ENCODE measurements around the gene TRPC4AP. TPM values are rescaled to one million over a fixed set of nuclear protein-coding genes. Genes with fewer than 3 reads are reported as not detected.

TRPC4AP gene
- total RNA-seq, 6 donors from 2014 or later = 64.3 to 118 (median 80.5) TPM

- Histone ChIP-seq H3K27ac (no peak overlapping the region), H3K4me1 (peaks cover 0 to 16% (median 1%) of the 10 kb centered on the region in 4 donors), H3K4me3 (no peak overlapping the region), H3K9me3 (no peaks in the 10 kb centered on the region), H3K36me3 (no peaks in the 10 kb centered on the region), H3K27me3 (peaks cover 0 to 3% (median 0%) of the 10 kb centered on the region in 4 donors)
- TF ChIP-seq CTCF (IDR thresholded peaks at IDR 0.05) = no peak
- TF ChIP-seq POLR2A (IDR thresholded peaks at IDR 0.05) = no peak
- no peak for TF ChIP-seq POLR2AphosphoS5 (IDR thresholded peaks at IDR 0.05)
- TF ChIP-seq EP300 (IDR thresholded peaks at IDR 0.05) = no peak
- ATAC-seq (ENCODE audit: low FRiP score in 2 of 2) (no peak), DNase-seq (no peak)
- 36 to 46% methylated on average over 5 of the region's 5 CpGs for WGBS, 2 donors
These were observed 109.4 kb downstream of the TRPC4AP start for GRCh38 chr20:34983089-34983820.

GRCh38 chr20:34982270-34983088 lies 110.1 kb downstream of the TRPC4AP start:
- ATAC-seq (ENCODE audit: low FRiP score in 2 of 2) (no peak), DNase-seq (no peak)
- Histone ChIP-seq H3K4me3 (no peak overlapping the region), H3K4me1 (peaks cover 0 to 10% (median 1%) of the 10 kb centered on the region in 4 donors), H3K36me3 (no peaks in the 10 kb centered on the region), H3K9me3 (no peaks in the 10 kb centered on the region), H3K27ac (no peak overlapping the region), H3K27me3 (peaks cover 0 to 3% (median 0%) of the 10 kb centered on the region in 4 donors)
- 90 to 91% methylated on average over 21 of the region's 21 CpGs for WGBS, 2 donors
- no peak for TF ChIP-seq CTCF (IDR thresholded peaks at IDR 0.05)
- TF ChIP-seq EP300 (IDR thresholded peaks at IDR 0.05) = no peak
- TF ChIP-seq POLR2AphosphoS5 (IDR thresholded peaks at IDR 0.05) = no peak
- no peak for TF ChIP-seq POLR2A (IDR thresholded peaks at IDR 0.05)

GRCh38 chr20:34980543-34981233 lies 111.9 kb downstream of the TRPC4AP start:
- DNase-seq = no peak
- no peaks in the 10 kb centered on the region for H3K9me3 ChIP-seq
- WGBS, 2 donors = 92 to 93% methylated on average over 22 of the region's 22 CpGs
- no peak for ATAC-seq (ENCODE audit: low FRiP score in 2 of 2)
- no peaks in the 10 kb centered on the region for H3K4me1 ChIP-seq
- H3K27ac ChIP-seq = no peak overlapping the region
- peaks cover 0 to 3% (median 0%) of the 10 kb centered on the region in 4 donors for H3K27me3 ChIP-seq
- no peak overlapping the region for H3K4me3 ChIP-seq
- TF ChIP-seq POLR2A (IDR thresholded peaks at IDR 0.05) (no peak), POLR2AphosphoS5 (IDR thresholded peaks at IDR 0.05) (no peak), CTCF (IDR thresholded peaks at IDR 0.05) (no peak), EP300 (IDR thresholded peaks at IDR 0.05) (no peak)
- no peaks in the 10 kb centered on the region for H3K36me3 ChIP-seq

- DNase-seq (no peak), ATAC-seq (ENCODE audit: low FRiP score in 2 of 2) (peak; percentile 8 to 56)
- 74 to 83% methylated on average over 31 to 32 of the region's 42 CpGs for WGBS, 2 donors
- Histone ChIP-seq H3K36me3 (no peaks in the 10 kb centered on the region), H3K27me3 (peaks cover 0 to 3% (median 0%) of the 10 kb centered on the region in 4 donors), H3K27ac (no peak overlapping the region), H3K9me3 (no peaks in the 10 kb centered on the region), H3K4me1 (no peaks in the 10 kb centered on the region), H3K4me3 (no peak overlapping the region)
- TF ChIP-seq EP300 (IDR thresholded peaks at IDR 0.05) (no peak), POLR2A (IDR thresholded peaks at IDR 0.05) (no peak), CTCF (IDR thresholded peaks at IDR 0.05) (no peak), POLR2AphosphoS5 (IDR thresholded peaks at IDR 0.05) (no peak)
These were observed 113.0 kb downstream of the TRPC4AP start for GRCh38 chr20:34979366-34980153.

All from upper lobe of left lung (tissue), 6 donors.